Inferior parietal cortex (tissue), 1 donor: ENCODE data around the gene GUCY2D.
"Not testable (repeated sequence)": the region's sequence is repeated elsewhere in the genome, so short reads cannot be mapped to it uniquely, and the experiment has no call there.

ENCODE experiments used
- DNase-seq: peaks from one replicate; pipeline ENCODE4 v3.0.0-alpha.2; 2016; ENCODE audit errors: extremely low spot score

GUCY2D gene

GRCh38 chr17:8016632-8017424, 14.4 kb downstream of the GUCY2D start:
- peak; percentile 57 for DNase-seq

GRCh38 chr17:8018436-8018835, 16.0 kb downstream of the GUCY2D start:
- no peak for DNase-seq

- DNase-seq, result no peak
These were observed 16.8 kb downstream of the GUCY2D start for GRCh38 chr17:8019166-8019565.

GRCh38 chr17:8019665-8020650, 17.5 kb downstream of the GUCY2D start:
- DNase-seq, result no peak

GRCh38 chr17:8020776-8021564, 18.6 kb downstream of the GUCY2D start:
- DNase-seq, result no peak

GRCh38 chr17:8021565-8022359, 19.3 kb downstream of the GUCY2D start:
- DNase-seq, result no peak

GRCh38 chr17:8022360-8023003, 20.1 kb downstream of the GUCY2D start:
- no peak for DNase-seq

- DNase-seq, result not testable (repeated sequence)
These were observed 21.7 kb downstream of the GUCY2D start for GRCh38 chr17:8024161-8024560.

GRCh38 chr17:8025176-8025911, 22.9 kb downstream of the GUCY2D start:
- DNase-seq, result no peak

- no peak for DNase-seq
These were observed 26.7 kb downstream of the GUCY2D start for GRCh38 chr17:8029121-8029520.

GRCh38 chr17:8031261-8031661, 28.8 kb downstream of the GUCY2D start:
- no peak for DNase-seq

- no peak for DNase-seq
These were observed 29.5 kb downstream of the GUCY2D start for GRCh38 chr17:8031950-8032349.

- no peak for DNase-seq
These were observed 30.0 kb downstream of the GUCY2D start for GRCh38 chr17:8032442-8032841.

- no peak for DNase-seq
These were observed 36.7 kb downstream of the GUCY2D start, which contains the start of gene ALOX15B for GRCh38 chr17:8038954-8039610. ALOX15B (plus strand) TSS chr17:8039059; CDS start chr17:8039156, 97 bp downstream.

GRCh38 chr17:8039611-8040168, 37.3 kb downstream of the GUCY2D start:
- no peak for DNase-seq

- DNase-seq, result peak; percentile 74
These were observed 39.0 kb downstream of the GUCY2D start for GRCh38 chr17:8041249-8041928.

- no peak for DNase-seq
These were observed 39.6 kb downstream of the GUCY2D start for GRCh38 chr17:8041979-8042378.
